BLaER1 treated with 17β-estradiol and CSF1 and Interleukin-3, amounts not matched to agents 10 nM and 100 nM (cell line): ENCODE results near the gene FNDC3B.

Experiments used
- H3K27ac ChIP-seq, 11 experiments: shearing (Covaris generic); formaldehyde crosslinking; 2 replicates each; pipeline ENCODE4 v1.8.1; 2022
- H3K27me3 ChIP-seq, 11 experiments: shearing (Covaris generic); formaldehyde crosslinking; 2 replicates each; pipeline ENCODE4 v1.8.1; 2022
- H3K36me3 ChIP-seq, 11 experiments: shearing (Covaris generic); formaldehyde crosslinking; 2 replicates each; pipeline ENCODE4 v1.8.1; 2022
- H3K4me1 ChIP-seq, 10 experiments: shearing (Covaris generic); formaldehyde crosslinking; 2 replicates each; pipeline ENCODE4 v1.8.1; 2022
- H3K4me2 ChIP-seq, 11 experiments: shearing (Covaris generic); formaldehyde crosslinking; 2 replicates each; pipeline ENCODE4 v1.8.1; 2022
- H3K4me3 ChIP-seq, 10 experiments: shearing (Covaris generic); formaldehyde crosslinking; 2 replicates each; pipeline ENCODE4 v1.8.1; 2022
- H3K9ac ChIP-seq, 11 experiments: shearing (Covaris generic); formaldehyde crosslinking; 2 replicates each; pipeline ENCODE4 v1.8.1; 2022
- H3K9me3 ChIP-seq, 11 experiments: shearing (Covaris generic); formaldehyde crosslinking; replicated peaks in 1 of 11; 2 replicates each; pipeline ENCODE4 v1.8.1; 2022
- H4K20me1 ChIP-seq, 11 experiments: shearing (Covaris generic); formaldehyde crosslinking; 2 replicates each; pipeline ENCODE4 v1.8.1; 2022
- Cebpa-rat ChIP-seq, 11 experiments: shearing (Covaris generic); IDR thresholded peaks; 2 replicates each; pipeline ENCODE4 v1.8.1; 2022

FNDC3B gene

DNA sequence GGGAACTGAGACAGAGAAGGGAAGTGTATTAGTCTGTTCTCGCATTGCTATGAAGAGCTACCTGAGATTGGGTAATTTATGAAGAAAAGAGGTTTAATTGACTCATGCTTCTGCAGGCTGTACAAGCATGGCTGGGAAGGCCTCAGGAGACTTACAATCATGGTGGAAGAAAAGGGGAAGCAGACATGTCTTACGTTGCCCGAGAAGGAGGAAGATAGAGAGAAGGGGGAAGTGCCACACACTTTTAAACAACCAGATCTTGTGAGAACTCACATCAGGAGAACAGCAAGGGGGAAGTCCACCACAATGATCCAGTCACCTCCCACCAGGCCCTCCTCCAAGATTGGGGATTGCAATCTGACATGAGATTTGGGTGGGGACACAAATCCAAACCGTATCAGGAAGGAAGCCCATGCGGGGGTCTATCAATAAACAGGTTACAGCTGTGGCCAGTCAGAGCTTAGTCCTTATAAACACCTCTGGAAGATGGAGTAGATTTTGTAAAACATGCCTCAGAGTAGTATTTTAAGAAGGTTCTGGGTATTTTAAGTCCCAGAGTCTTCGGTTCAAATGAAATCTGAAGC, 254.9 kb downstream of the FNDC3B start:
- Histone ChIP-seq H3K27ac (peak overlapping the region in 5 of 11 experiments; percentile 0 to 52 (median 39); a peak in 7 of 22 replicates), H3K36me3 (peaks cover 61 to 100% (median 90%) of the 10 kb centered on the region in 11 experiments), H3K27me3 (no peaks in the 10 kb centered on the region)

DNA sequence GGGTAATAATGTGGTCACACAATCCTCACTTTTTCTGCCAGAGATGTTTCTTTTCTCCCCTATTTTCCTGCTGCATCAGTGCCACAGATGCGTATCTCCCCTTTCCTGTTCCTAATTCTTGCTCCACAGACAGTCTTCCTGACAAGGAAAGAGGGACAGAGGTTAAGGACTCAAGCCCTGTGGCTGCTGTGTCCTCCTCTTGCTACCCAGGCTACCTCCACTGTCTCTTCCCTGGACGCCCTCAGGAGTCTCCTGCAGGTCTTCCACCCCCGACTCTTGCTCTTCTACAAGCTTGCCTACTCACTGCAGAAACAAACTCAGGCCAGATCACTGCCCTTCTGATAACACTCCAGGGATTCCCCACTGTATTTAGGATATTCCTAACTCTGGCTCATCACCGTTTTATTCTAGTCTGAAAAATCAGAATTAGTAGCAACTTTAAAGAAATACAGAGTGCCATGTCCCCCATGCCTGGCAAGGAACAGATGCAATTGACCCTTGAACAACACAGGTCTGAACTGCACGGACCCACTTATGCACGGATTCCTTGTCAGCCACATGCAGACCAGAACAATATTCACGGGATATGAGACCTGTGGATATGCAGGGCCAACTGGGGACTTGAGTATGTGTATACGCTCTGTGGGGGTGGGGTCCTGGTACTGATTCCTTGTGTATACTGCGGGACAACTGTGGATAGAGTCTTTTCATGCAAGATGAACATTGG, 257.0 kb downstream of the FNDC3B start:
- no peak overlapping the region for H3K9ac ChIP-seq
- TF ChIP-seq Cebpa-rat (IDR thresholded peaks at IDR 0.05), result no peak
- no peak overlapping the region for H3K4me3 ChIP-seq
- H3K9me3 ChIP-seq, result peaks cover 8 to 50% (median 23%) of the 10 kb centered on the region in 11 experiments
- no peaks in the 10 kb centered on the region for H4K20me1 ChIP-seq
- H3K27me3 ChIP-seq, result no peaks in the 10 kb centered on the region
- no peak overlapping the region for H3K4me2 ChIP-seq
- peaks cover 0 to 6% (median 0%) of the 10 kb centered on the region in 10 experiments; a peak in 1 of 20 replicates for H3K4me1 ChIP-seq
- H3K27ac ChIP-seq, result no peak overlapping the region
- peaks cover 75 to 100% (median 92%) of the 10 kb centered on the region in 11 experiments for H3K36me3 ChIP-seq

More for the DNA sequence above, 254.9 kb downstream of the FNDC3B start:
- peaks cover 0 to 6% (median 0%) of the 10 kb centered on the region in 10 experiments; a peak in 1 of 20 replicates for H3K4me1 ChIP-seq
- H3K4me2 ChIP-seq, result no peak overlapping the region
- H3K4me3 ChIP-seq, result no peak overlapping the region
- no peak overlapping the region for H3K9ac ChIP-seq
- TF ChIP-seq Cebpa-rat (IDR thresholded peaks at IDR 0.05), result no peak
- peaks cover 8 to 53% (median 23%) of the 10 kb centered on the region in 11 experiments for H3K9me3 ChIP-seq
- 0 out of 22 replicates have a peak, but pooled peaks cover 0 to 6% (median 0%) of the 10 kb centered on the region in 11 experiments for H4K20me1 ChIP-seq

DNA sequence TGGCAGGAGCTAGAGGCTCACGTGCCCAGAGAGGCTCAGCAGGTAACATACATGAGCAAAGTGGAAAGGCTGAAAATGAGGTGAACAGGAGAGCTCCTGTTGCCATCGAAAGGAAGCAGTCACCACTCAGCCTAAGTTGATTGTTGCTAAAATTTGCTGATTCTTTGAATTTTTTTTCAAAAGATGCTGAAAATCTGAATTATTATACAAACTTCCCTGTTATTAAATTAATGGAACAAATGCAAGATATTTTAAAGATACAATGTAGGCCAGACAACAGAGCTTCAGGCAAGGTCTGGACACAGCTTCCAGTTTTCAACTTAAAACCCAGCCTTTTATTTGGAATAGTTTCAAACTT, 257.6 kb downstream of the FNDC3B start:
- TF ChIP-seq Cebpa-rat (IDR thresholded peaks at IDR 0.05), result no peak
- peaks cover 0 to 6% (median 0%) of the 10 kb centered on the region in 10 experiments; a peak in 1 of 20 replicates for H3K4me1 ChIP-seq

DNA sequence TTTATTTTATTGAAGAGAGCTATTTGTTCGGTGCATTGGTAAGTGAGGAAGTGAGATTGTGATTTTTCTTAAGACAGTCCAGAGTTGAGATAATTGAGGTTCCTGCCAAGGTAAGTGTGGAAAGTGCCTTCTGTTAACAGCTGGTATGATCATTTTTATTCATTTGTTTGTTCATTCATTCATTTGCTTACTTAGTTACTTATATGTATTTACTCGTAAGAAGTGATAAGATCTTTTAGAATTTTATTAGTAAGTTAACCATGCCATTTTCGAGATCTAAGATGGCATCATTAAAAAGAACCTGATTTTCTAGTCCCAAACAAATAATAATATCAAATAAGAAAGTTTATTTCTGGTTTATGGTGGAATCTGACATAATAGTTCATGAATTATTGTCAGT, 258.9 kb downstream of the FNDC3B start:
- H3K4me2 ChIP-seq, result no peak overlapping the region
- H3K9ac ChIP-seq, result no peak overlapping the region
- H3K4me1 ChIP-seq, result peaks cover 0 to 6% (median 0%) of the 10 kb centered on the region in 10 experiments; a peak in 1 of 20 replicates
- H3K36me3 ChIP-seq, result peaks cover 63 to 99% (median 84%) of the 10 kb centered on the region in 11 experiments
- no peak overlapping the region for H3K27ac ChIP-seq
- no peak overlapping the region for H3K4me3 ChIP-seq
- no peak for TF ChIP-seq Cebpa-rat (IDR thresholded peaks at IDR 0.05)
- no peaks in the 10 kb centered on the region for H3K27me3 ChIP-seq
- H4K20me1 ChIP-seq, result no peaks in the 10 kb centered on the region
- peaks cover 8 to 32% (median 16%) of the 10 kb centered on the region in 11 experiments for H3K9me3 ChIP-seq

More for the DNA sequence above, 257.6 kb downstream of the FNDC3B start:
- no peaks in the 10 kb centered on the region for H3K27me3 ChIP-seq
- no peak overlapping the region for H3K4me2 ChIP-seq
- no peak overlapping the region for H3K4me3 ChIP-seq
- peaks cover 70 to 100% (median 92%) of the 10 kb centered on the region in 11 experiments for H3K36me3 ChIP-seq
- H3K27ac ChIP-seq, result no peak overlapping the region
- peaks cover 8 to 45% (median 23%) of the 10 kb centered on the region in 11 experiments for H3K9me3 ChIP-seq
- no peak overlapping the region for H3K9ac ChIP-seq
- no peaks in the 10 kb centered on the region for H4K20me1 ChIP-seq

DNA sequence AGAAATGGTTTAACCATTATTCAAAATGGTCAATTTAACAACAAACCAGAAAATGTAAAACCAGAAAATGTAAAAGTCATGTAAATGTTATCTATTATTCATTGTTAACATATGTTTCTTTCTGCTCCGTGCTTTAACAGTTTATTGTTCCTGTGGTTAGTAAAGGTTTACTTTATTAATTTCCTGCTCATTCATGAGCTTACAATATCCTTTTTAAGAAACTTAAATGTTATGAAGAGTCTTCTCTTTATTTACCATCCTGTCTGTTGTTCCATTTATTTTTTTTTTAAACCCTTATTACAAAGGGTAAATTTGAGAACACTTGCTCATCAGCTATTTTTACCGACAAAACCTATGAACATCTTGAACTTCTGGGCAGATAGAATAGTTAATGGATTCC, 260.8 kb downstream of the FNDC3B start:
- H3K4me3 ChIP-seq, result no peak overlapping the region
- H3K27me3 ChIP-seq, result no peaks in the 10 kb centered on the region
- peaks cover 0 to 13% (median 0%) of the 10 kb centered on the region in 11 experiments; a peak in 7 of 22 replicates for H3K9me3 ChIP-seq
- no peaks in the 10 kb centered on the region for H3K4me1 ChIP-seq
- H3K9ac ChIP-seq, result no peak overlapping the region
- no peak overlapping the region for H3K27ac ChIP-seq
- H3K36me3 ChIP-seq, result peaks cover 48 to 98% (median 74%) of the 10 kb centered on the region in 11 experiments
- H3K4me2 ChIP-seq, result no peak overlapping the region
- TF ChIP-seq Cebpa-rat (IDR thresholded peaks at IDR 0.05), result no peak
- no peaks in the 10 kb centered on the region for H4K20me1 ChIP-seq

DNA sequence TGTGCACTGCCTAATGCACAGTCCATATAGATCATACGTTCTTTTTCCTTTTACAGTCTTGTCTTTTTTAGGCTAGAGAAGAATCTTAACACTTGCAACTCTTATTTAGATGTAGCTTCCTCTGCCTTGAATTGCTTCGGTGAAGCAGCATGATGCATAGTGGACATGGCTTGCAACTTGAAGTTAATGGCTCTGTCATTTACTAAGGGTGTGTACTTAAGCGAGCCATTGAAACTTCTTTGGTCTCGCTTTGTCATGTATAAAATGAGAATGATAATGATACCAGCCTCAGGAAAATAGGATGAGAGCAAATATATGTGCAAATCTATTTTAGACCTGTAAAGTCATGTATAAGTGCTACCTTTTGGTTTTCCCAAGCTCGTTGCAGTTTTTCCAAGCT, 261.5 kb downstream of the FNDC3B start:
- Histone ChIP-seq H3K9me3 (peaks cover 0 to 6% (median 0%) of the 10 kb centered on the region in 11 experiments; a peak in 5 of 22 replicates), H3K4me1 (no peaks in the 10 kb centered on the region), H3K36me3 (peaks cover 41 to 98% (median 67%) of the 10 kb centered on the region in 11 experiments), H3K27ac (no peak overlapping the region), H3K27me3 (no peaks in the 10 kb centered on the region), H4K20me1 (no peaks in the 10 kb centered on the region), H3K4me3 (no peak overlapping the region), H3K9ac (no peak overlapping the region), H3K4me2 (no peak overlapping the region)
- no peak for TF ChIP-seq Cebpa-rat (IDR thresholded peaks at IDR 0.05)

DNA sequence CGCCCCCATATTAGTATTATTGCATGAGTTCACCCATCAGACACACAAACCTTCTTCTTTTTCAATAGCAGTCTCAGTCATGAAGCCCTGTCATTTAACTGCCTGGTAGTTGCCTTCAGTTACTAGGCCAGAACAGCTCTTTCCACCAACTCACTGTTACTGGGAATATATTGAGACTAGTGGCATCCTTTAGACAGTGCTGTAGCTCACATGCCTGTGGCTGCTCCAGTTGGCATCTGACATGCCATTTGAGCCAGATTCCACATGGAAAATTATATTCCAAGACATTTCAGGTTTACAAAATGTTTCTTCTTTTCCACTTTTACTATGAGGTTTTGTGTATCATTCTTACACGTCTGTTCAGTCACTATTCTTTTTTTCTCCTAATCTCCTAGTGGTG, 262.8 kb downstream of the FNDC3B start:
- no peak overlapping the region for H3K4me2 ChIP-seq
- H3K4me1 ChIP-seq, result no peaks in the 10 kb centered on the region
- H3K36me3 ChIP-seq, result peaks cover 39 to 98% (median 62%) of the 10 kb centered on the region in 11 experiments
- TF ChIP-seq Cebpa-rat (IDR thresholded peaks at IDR 0.05), result no peak
- no peak overlapping the region for H3K9ac ChIP-seq
- H4K20me1 ChIP-seq, result no peaks in the 10 kb centered on the region
- no peak overlapping the region for H3K27ac ChIP-seq
- H3K4me3 ChIP-seq, result no peak overlapping the region
- H3K27me3 ChIP-seq, result no peaks in the 10 kb centered on the region
- no peaks in the 10 kb centered on the region for H3K9me3 ChIP-seq

DNA sequence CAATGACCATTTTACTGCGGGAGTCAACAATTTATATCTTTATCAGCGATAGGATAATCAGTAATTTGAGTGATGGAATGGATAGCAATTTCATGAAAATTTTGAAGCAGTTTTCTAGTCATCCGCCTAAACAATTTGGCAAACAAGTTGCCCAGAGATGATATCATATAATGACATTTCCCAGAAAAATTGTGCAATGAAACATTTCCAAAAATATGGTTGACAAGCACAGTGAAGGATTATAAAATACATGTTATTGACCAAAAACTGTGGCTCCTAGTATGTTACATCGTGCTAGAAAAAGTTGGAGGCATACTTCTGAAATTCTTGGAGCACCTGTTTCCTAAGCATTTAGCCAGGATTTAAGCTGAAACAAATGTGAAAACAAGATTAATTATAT, 263.8 kb downstream of the FNDC3B start:
- Histone ChIP-seq H4K20me1 (no peaks in the 10 kb centered on the region), H3K27ac (no peak overlapping the region), H3K4me3 (no peak overlapping the region), H3K9me3 (no peaks in the 10 kb centered on the region), H3K4me1 (no peaks in the 10 kb centered on the region), H3K27me3 (no peaks in the 10 kb centered on the region), H3K4me2 (no peak overlapping the region), H3K36me3 (peaks cover 42 to 98% (median 65%) of the 10 kb centered on the region in 11 experiments), H3K9ac (no peak overlapping the region)
- TF ChIP-seq Cebpa-rat (IDR thresholded peaks at IDR 0.05), result no peak

DNA sequence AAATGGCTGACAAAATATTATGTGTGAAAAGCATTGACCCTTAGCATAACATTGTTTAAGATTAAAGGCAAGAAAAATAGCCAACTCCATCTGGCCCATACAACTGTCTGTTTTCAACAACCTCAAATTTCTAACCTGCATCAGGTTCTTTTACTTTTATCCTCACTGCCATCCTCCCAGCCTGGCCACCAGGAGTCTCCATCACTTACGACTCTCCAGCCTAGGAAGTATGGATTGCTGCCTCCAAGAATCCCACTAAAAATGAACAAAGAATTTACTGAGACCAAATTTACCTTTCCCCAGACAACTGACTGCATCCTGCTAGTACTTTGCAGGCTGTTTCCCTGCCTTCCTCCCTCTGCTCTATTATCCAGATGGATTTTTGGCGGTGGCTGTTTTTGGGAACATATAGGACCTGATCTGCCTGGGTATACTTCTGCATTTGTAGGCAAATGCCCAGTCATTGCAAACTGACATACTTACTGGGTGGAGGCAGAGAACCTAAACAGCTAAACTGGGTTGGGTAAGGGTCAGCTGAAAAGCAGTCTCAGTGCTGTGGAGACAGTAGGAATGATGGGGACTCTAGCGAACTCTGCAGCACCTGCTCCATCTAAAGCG, 264.7 kb downstream of the FNDC3B start:
- Histone ChIP-seq H3K4me3 (no peak overlapping the region), H3K27ac (no peak overlapping the region), H4K20me1 (no peaks in the 10 kb centered on the region), H3K27me3 (no peaks in the 10 kb centered on the region), H3K9ac (no peak overlapping the region), H3K4me1 (peaks cover 0 to 3% (median 0%) of the 10 kb centered on the region in 10 experiments; a peak in 4 of 20 replicates), H3K36me3 (peaks cover 42 to 98% (median 65%) of the 10 kb centered on the region in 11 experiments), H3K9me3 (no peaks in the 10 kb centered on the region), H3K4me2 (no peak overlapping the region)
- TF ChIP-seq Cebpa-rat (IDR thresholded peaks at IDR 0.05), result no peak
